Spleen (tissue), 11 donors: ENCODE results near the gene FTO. TPM values are rescaled to one million over a fixed set of nuclear protein-coding genes. Genes with fewer than 3 reads are reported as not detected.

Source experiments
- DNase-seq: peaks from one replicate; pipeline ENCODE4 v3.0.0-alpha.2; 2020
- H3K27ac ChIP-seq, 8 donors: fragments of 200-600 bp; sonication (generic) in 7 of 8; 1 replicate in 4 of 8; 2 replicates in 4 of 8; pipeline versions ENCODE4 v1.5.0 to v1.8.0; 2016 to 2021; ENCODE audit warnings: inconsistent platforms in 4 of 8, mild to moderate bottlenecking in 4 of 8, moderate library complexity in 1 of 8
- H3K27me3 ChIP-seq, 7 donors: fragments of 200-600 bp; sonication (generic) in 6 of 7; replicated peaks in 1 of 7; 1 replicate in 4 of 7; 2 replicates in 3 of 7; pipeline versions ENCODE4 v1.5.0 to v1.8.0; 2016 to 2021; ENCODE audit warnings: inconsistent platforms in 3 of 7, mild to moderate bottlenecking in 1 of 7
- H3K36me3 ChIP-seq, 6 donors: fragments of 200-600 bp; sonication (generic) in 5 of 6; 1 replicate in 4 of 6; 2 replicates in 2 of 6; pipeline versions ENCODE4 v1.5.0 to v1.8.0; 2016 to 2021; ENCODE audit warnings: inconsistent platforms in 2 of 6
- H3K4me1 ChIP-seq, 6 donors: fragments of 200-600 bp; sonication (generic) in 5 of 6; 1 replicate in 3 of 6; 2 replicates in 3 of 6; pipeline versions ENCODE4 v1.5.0 to v1.8.0; 2016 to 2021; ENCODE audit warnings: inconsistent platforms in 3 of 6
- H3K4me3 ChIP-seq, 8 donors: fragments of 200-600 bp; sonication (generic) in 7 of 8; 1 replicate in 4 of 8; 2 replicates in 4 of 8; pipeline versions ENCODE4 v1.5.0 to v1.8.0; 2016 to 2021; ENCODE audit warnings: inconsistent platforms in 4 of 8, mild to moderate bottlenecking in 4 of 8, moderate library complexity in 2 of 8
- H3K9me3 ChIP-seq, 8 donors: fragments of 200-600 bp; sonication (generic) in 7 of 8; 1 replicate in 4 of 8; 2 replicates in 4 of 8; pipeline versions ENCODE4 v1.5.0 to v1.8.0; 2016 to 2021; ENCODE audit warnings: inconsistent platforms in 4 of 8
- POLR2A ChIP-seq, 3 donors: fragments of 450-650 bp; IDR thresholded peaks; one replicate each; pipeline ENCODE4 v1.5.1; 2017; ENCODE audit warnings: antibody characterized with exemption in 3 of 3, mild to moderate bottlenecking in 1 of 3
- POLR2AphosphoS5 ChIP-seq, 3 donors: sonication (generic); formaldehyde crosslinking; IDR thresholded peaks; one replicate each; pipeline ENCODE4 v1.5.1; 2017; ENCODE audit warnings: antibody characterized with exemption in 3 of 3
- WGBS, 5 donors: extraction: QIAGEN DNeasy Blood & Tissue Kit in 3 of 5; methylation state at CpG; one replicate each; pipeline versions ENCODE4 v1.1.5 to v1.1.7; 2013 to 2018; 5-methylcytosine and 5-hydroxymethylcytosine counted together
- intact Hi-C: fragments of 100-400 bp; cut with DNase I; formaldehyde crosslinking; loops from one replicate; pipeline ENCODE4 v1.15.0; 2023; ENCODE audit warnings: low total_unique reads
- polyA plus RNA-seq, 3 donors: library from polyadenylated mRNA; stranded (reverse); fragments of 200-250 nt; gene quantifications; one replicate each; pipeline ENCODE4 v1.2.1, GENCODE V29; 2013
- total RNA-seq, 7 donors: library from RNA; depleted of rRNA in 3 of 7; stranded (reverse); fragments of >200 nt in 3 of 7; fragmentation: NEBNext Ultra II Directional in 4 of 7; extraction: Animal tissue kit (Norgen Biotek cat#: 25700) in 4 of 7; gene quantifications; one replicate each; pipeline versions ENCODE4 v1.1.0 to v1.2.1, GENCODE V29; 2016 to 2021
- TF ChIP-seq, protein P1 (sequence below), 11 experiments: fragments of 200-600 bp in 7 of 11; fragments of 450-650 bp in 4 of 11; sonication (generic) in 4 of 11; IDR thresholded peaks in 8 of 11; conservative IDR thresholded peaks in 3 of 11; 1 replicate in 7 of 11; 2 replicates in 4 of 11; pipeline versions ENCODE4 v1.4.0 to v1.8.0; 2016 to 2021; ENCODE audit warnings: antibody characterized with exemption in 11 of 11, inconsistent platforms in 4 of 11, mild to moderate bottlenecking in 1 of 11
- donor health status: healthy with polysubstance abuse.
- donor health status: DM: no; HTN: no; CAD: no; lungs with moderate emphysema.
- donor health status: DM: no; HTN: no; CAD: no.
- donor health status: Bipolar disorder and iron deficiency.
- donor health status: healthy.
- donor health status: DM: no; HTN: no; CAD: no.
- donor health status: DM: yes; HTN: yes; CAD: no.

FTO gene
- total and polyA plus RNA-seq, 10 donors = 6.8 to 89.8 (median 68.4) TPM

DNA sequence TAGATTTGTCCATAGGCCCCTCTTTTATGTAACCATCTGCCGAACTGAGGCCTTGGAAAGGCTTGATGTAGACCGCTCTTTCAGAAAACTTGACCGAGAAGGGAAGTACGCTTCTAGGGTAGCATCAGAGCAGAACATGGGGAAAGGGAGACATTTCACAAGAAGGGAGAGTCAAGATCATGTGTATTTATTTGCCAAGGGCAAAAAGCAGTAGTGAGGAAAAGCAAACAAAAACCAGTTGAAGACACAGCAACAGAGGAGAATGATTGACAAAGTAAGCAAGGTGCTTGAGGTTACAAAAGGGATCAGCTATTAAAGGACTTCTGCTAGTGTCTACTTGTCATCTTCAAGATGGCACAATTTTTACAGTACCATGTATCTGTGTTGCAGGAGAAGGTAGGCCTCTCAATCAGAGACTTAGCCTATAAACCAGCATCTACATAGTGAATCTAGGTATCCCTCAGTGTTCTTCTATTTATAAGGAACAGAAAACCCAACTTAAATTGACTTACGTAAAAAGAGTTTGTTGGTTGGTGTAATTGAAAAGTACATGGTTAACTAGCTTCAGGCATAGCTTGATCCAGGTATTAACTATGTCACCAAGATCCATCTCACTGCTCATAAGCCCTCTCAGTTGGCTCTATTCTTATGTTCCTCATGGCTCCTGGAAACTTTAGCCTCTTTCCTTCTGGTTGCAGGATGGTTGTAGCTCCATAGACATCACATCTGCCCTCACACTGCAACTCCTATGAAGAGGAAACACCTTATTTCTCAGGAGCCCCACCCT, 294.3 kb downstream of the FTO start:
- Histone ChIP-seq H3K27me3 (no peaks in the 10 kb centered on the region), H3K27ac (no peak overlapping the region), H3K9me3 (no peaks in the 10 kb centered on the region), H3K4me1 (no peaks in the 10 kb centered on the region), H3K4me3 (no peak overlapping the region), H3K36me3 (peaks cover 0 to 13% (median 0%) of the 10 kb centered on the region in 6 donors)
- intact Hi-C loops = no loop called here
- TF ChIP-seq POLR2AphosphoS5 (IDR thresholded peaks at IDR 0.05) (no peak), POLR2A (IDR thresholded peaks at IDR 0.05) (no peak)
- TF ChIP-seq, protein P1, sequence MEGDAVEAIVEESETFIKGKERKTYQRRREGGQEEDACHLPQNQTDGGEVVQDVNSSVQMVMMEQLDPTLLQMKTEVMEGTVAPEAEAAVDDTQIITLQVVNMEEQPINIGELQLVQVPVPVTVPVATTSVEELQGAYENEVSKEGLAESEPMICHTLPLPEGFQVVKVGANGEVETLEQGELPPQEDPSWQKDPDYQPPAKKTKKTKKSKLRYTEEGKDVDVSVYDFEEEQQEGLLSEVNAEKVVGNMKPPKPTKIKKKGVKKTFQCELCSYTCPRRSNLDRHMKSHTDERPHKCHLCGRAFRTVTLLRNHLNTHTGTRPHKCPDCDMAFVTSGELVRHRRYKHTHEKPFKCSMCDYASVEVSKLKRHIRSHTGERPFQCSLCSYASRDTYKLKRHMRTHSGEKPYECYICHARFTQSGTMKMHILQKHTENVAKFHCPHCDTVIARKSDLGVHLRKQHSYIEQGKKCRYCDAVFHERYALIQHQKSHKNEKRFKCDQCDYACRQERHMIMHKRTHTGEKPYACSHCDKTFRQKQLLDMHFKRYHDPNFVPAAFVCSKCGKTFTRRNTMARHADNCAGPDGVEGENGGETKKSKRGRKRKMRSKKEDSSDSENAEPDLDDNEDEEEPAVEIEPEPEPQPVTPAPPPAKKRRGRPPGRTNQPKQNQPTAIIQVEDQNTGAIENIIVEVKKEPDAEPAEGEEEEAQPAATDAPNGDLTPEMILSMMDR (IDR thresholded peaks at IDR 0.05 in 8 of 11, conservative IDR thresholded peaks at IDR 0.05 in 3 of 11) = no peak
- DNase-seq = no peak
- 79 to 97% (median 91%) methylated on average over 5 of the region's 5 CpGs for WGBS, 5 donors

DNA sequence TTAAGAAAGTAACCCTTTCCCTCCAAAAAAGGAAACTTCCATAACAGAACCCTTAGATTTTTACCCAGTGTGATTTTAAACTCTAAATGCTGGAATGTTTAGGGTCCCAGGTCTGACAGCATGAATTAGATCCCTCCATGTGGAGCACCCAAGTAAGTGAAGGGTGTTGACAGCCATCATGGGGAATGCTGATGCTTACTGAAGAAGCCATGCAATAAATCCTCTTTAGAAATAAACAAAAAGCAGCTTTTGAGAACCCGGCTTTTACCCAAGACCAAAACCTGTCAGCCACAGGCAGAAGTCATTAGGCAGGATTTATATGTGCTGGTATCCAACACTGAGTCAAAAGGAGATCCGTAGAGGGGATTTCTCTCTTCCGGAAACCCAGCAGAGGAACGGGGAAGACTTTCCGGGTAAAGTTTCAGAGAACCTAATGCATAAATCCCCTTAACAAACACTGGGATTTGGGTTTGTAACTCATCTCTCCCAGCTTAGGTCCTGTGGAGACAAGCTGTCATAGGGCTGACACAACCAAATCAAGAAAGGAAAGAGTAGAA, 295.1 kb downstream of the FTO start:
- Histone ChIP-seq H3K9me3 (no peaks in the 10 kb centered on the region), H3K4me3 (no peak overlapping the region), H3K27me3 (no peaks in the 10 kb centered on the region), H3K36me3 (peaks cover 0 to 13% (median 0%) of the 10 kb centered on the region in 6 donors), H3K27ac (no peak overlapping the region), H3K4me1 (no peaks in the 10 kb centered on the region)
- DNase-seq = no peak
- intact Hi-C loops = no loop called here
- no peak for TF ChIP-seq POLR2AphosphoS5 (IDR thresholded peaks at IDR 0.05)
- TF ChIP-seq, protein P1 (IDR thresholded peaks at IDR 0.05 in 8 of 11, conservative IDR thresholded peaks at IDR 0.05 in 3 of 11) = no peak
- TF ChIP-seq POLR2A (IDR thresholded peaks at IDR 0.05) = no peak
- WGBS, 5 donors = 92 to 98% (median 94%) methylated on average over 5 of the region's 5 CpGs

DNA sequence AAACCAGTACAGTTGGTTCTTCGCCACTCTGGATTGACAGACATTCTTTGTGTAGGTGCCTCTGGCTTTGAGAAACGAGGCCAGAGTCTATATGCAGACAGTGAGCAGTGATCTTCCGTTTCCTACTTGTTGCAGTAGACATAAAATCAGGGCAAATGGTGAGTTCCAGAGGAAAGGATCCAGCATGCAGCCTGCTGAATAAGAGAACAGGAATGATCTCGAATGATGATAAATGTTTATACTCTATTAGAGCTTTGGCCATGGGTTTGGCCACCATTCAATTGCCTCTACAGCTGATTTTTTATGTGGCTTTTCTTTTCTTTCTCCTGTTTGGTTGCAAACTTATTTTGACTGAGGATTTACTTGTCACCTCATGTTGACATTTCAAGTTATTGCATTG, 295.9 kb downstream of the FTO start:
- TF ChIP-seq POLR2A (IDR thresholded peaks at IDR 0.05) (no peak), POLR2AphosphoS5 (IDR thresholded peaks at IDR 0.05) (no peak)
- TF ChIP-seq, protein P1 (IDR thresholded peaks at IDR 0.05 in 8 of 11, conservative IDR thresholded peaks at IDR 0.05 in 3 of 11) = no peak
- WGBS, 5 donors = 75 to 97% (median 92%) methylated on average over 4 of the region's 4 CpGs
- intact Hi-C loops = no loop called here
- Histone ChIP-seq H3K9me3 (no peaks in the 10 kb centered on the region), H3K27ac (no peak overlapping the region), H3K4me3 (no peak overlapping the region), H3K36me3 (peaks cover 0 to 13% (median 0%) of the 10 kb centered on the region in 6 donors), H3K27me3 (no peaks in the 10 kb centered on the region), H3K4me1 (no peaks in the 10 kb centered on the region)
- DNase-seq = no peak

DNA sequence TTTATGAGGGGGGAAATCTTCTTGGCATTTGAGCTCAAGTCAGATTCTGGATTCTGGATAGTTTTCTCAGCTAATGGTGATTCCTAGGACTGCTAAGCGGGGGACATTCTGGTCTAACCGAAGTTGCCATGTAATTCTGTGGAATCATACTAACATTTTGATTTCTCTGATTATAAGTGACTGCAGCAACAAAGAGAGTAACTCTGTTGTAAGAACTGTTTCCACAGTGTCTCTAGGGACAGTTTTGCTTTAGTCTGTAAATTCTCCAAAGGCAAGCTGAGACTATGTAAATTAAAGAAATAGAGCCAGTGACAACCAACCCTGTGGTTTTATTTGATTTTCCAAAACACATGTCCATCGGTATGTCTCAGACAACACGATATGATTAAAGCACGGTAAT, 296.4 kb downstream of the FTO start:
- no peak for TF ChIP-seq POLR2A (IDR thresholded peaks at IDR 0.05)
- TF ChIP-seq, protein P1 (IDR thresholded peaks at IDR 0.05 in 8 of 11, conservative IDR thresholded peaks at IDR 0.05 in 3 of 11) = no peak
- no peak for TF ChIP-seq POLR2AphosphoS5 (IDR thresholded peaks at IDR 0.05)
- no peaks in the 10 kb centered on the region for H3K27me3 ChIP-seq

More for the DNA sequence above, 296.4 kb downstream of the FTO start:
- no peak for DNase-seq
- no peaks in the 10 kb centered on the region for H3K4me1 ChIP-seq
- H3K4me3 ChIP-seq = no peak overlapping the region
- H3K9me3 ChIP-seq = no peaks in the 10 kb centered on the region
- intact Hi-C loops = no loop called here
- WGBS, 5 donors = 92 to 97% (median 95%) methylated on average over 5 of the region's 5 CpGs
- peaks cover 0 to 13% (median 0%) of the 10 kb centered on the region in 6 donors for H3K36me3 ChIP-seq
- no peak overlapping the region for H3K27ac ChIP-seq
